Measurements from ENCODE around the gene MARCKS.

- TF ChIP-seq CTCF (IDR thresholded peaks at IDR 0.05) (peak; percentile 68), EZH2 (IDR thresholded peaks at IDR 0.05) (no peak)
These were observed 22.3 kb downstream of the MARCKS start for GRCh38 chr6:113879186-113880096.
